HepG2 (cell line): ENCODE data around the gene UPB1. TPM values are rescaled to one million over a fixed set of nuclear protein-coding genes. Genes with fewer than 3 reads are reported as not detected.

Source experiments
- DPF2 ChIP-seq: sonication (generic); formaldehyde crosslinking; IDR thresholded peaks from 2 replicates; pipeline ENCODE4 v1.4.0; 2020; ENCODE audit warnings: mild to moderate bottlenecking, low read depth, missing genetic modification reagents, borderline replicate concordance
- KLF13 ChIP-seq: sonication (generic); formaldehyde crosslinking; IDR thresholded peaks from 2 replicates; pipeline ENCODE4 v1.4.0; 2020; ENCODE audit warnings: mild to moderate bottlenecking, missing genetic modification reagents
- MIXL1 ChIP-seq: IDR thresholded peaks from 2 replicates; pipeline ENCODE4 v1.6.1; 2016
- ZKSCAN5 ChIP-seq: sonication (generic); formaldehyde crosslinking; IDR thresholded peaks from 2 replicates; pipeline ENCODE4 v1.5.1; 2020; ENCODE audit warnings: mild to moderate bottlenecking, missing genetic modification reagents
- ZNF567 ChIP-seq: sonication (generic); formaldehyde crosslinking; IDR thresholded peaks from 2 replicates; pipeline ENCODE4 v1.8.1; 2023; ENCODE audit warnings: mild to moderate bottlenecking, missing genetic modification reagents, borderline replicate concordance
- ZNF839 ChIP-seq: sonication (generic); formaldehyde crosslinking; IDR thresholded peaks from 2 replicates; pipeline ENCODE4 v1.4.0; 2020; ENCODE audit warnings: missing genetic modification reagents, mild to moderate bottlenecking, borderline replicate concordance
- polyA plus RNA-seq, 8 experiments: library from polyadenylated mRNA; depleted of rRNA in 3 of 8; stranded (reverse) in 7 of 8; unstranded in 1 of 8; fragments of >200 nt; fragmentation: Illumina TruSeq in 4 of 8; extraction: Trizol in 4 of 8; gene quantifications; 2 replicates each; pipeline versions ENCODE4 v1.2.1 to v1.2.3, GENCODE V29; 2011 to 2016; ENCODE audit warnings: low read depth in 4 of 8, missing spikeins in 1 of 8, mixed read lengths in 1 of 8; ENCODE audit not compliant: insufficient read depth in 1 of 8
- total RNA-seq, 5 experiments: library from RNA; depleted of rRNA; stranded (reverse); fragments of >200 nt; fragmentation: Illumina TruSeq; extraction: Trizol; gene quantifications; 2 replicates each; pipeline ENCODE4 v1.2.3, GENCODE V29; 2016; ENCODE audit warnings: low read depth in 1 of 5

Gene UPB1
- total and polyA plus RNA-seq, 2 of the 13 experiments (the other 11 are each of a cell fraction or from before 2014, with no cell fraction given): 0.38 to 1.2 TPM

DNA sequence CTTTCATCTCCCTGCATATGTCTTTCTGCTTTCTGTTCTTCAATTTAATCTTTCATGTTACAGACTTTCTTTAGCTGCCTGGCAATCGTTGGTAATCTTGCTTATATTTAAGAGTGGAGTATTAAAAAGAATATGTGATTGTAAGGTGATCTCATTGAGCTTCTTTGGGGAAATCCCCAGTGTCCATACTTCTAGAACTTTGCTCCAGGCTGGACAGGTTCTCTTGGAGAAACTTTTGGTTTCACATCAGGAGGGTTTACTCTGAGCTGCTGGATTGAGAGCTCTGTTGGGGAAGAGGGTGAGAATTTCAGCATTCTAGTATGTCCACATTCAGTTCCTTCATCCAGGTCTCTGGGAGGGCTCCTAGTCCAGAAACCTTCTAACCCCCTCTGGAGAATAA, 81.6 kb downstream of the UPB1 start (continued):
- TF ChIP-seq ZNF567 (no peak), ZNF839 (CRISPR knock-in tag) (no peak), DPF2 (CRISPR knock-in tag) (no peak), KLF13 (CRISPR knock-in tag) (no peak), MIXL1 (no peak), ZKSCAN5 (CRISPR knock-in tag) (no peak)

Other genes starting within 250 kb of the UPB1 start
- gene SPECC1L, start 224.5 kb upstream of the UPB1 start, total RNA-seq (2016; rRNA removed; fragmentation: Illumina TruSeq; extraction: Trizol): 30.3 and 40.2 TPM in 2 replicates
- gene SPECC1L, start 224.5 kb upstream of the UPB1 start, polyA plus RNA-seq (2011; rRNA removed): 14.1 and 16.9 TPM in 2 replicates
- gene ADORA2A, start 67.7 kb upstream of the UPB1 start, total RNA-seq (2016; rRNA removed; fragmentation: Illumina TruSeq; extraction: Trizol): 3.3 and 4.0 TPM in 2 replicates
- gene ADORA2A, start 67.7 kb upstream of the UPB1 start, polyA plus RNA-seq (2011; rRNA removed): 5.0 and 7.3 TPM in 2 replicates
- gene GUCD1, start 59.8 kb downstream of the UPB1 start, total RNA-seq (2016; rRNA removed; fragmentation: Illumina TruSeq; extraction: Trizol): 125 and 128 TPM in 2 replicates
- gene GUCD1, start 59.8 kb downstream of the UPB1 start, polyA plus RNA-seq (2011; rRNA removed): 245 and 282 TPM in 2 replicates
- gene SNRPD3, start 60.7 kb downstream of the UPB1 start, total RNA-seq (2016; rRNA removed; fragmentation: Illumina TruSeq; extraction: Trizol): 209 and 287 TPM in 2 replicates
- gene SNRPD3, start 60.7 kb downstream of the UPB1 start, polyA plus RNA-seq (2011; rRNA removed): 107 and 110 TPM in 2 replicates
- gene LRRC75B, start 97.7 kb downstream of the UPB1 start, total RNA-seq (2016; rRNA removed; fragmentation: Illumina TruSeq; extraction: Trizol): 5.7 and 11.8 TPM in 2 replicates
- 34.8 and 48.8 TPM in 2 replicates for gene LRRC75B, start 97.7 kb downstream of the UPB1 start, polyA plus RNA-seq (2011; rRNA removed)
- gene GGT1, start 107.9 kb downstream of the UPB1 start, total RNA-seq (2016; rRNA removed; fragmentation: Illumina TruSeq; extraction: Trizol): 11.6 and 29.9 TPM in 2 replicates
- 103 and 150 TPM in 2 replicates for gene GGT1, start 107.9 kb downstream of the UPB1 start, polyA plus RNA-seq (2011; rRNA removed)